Right lung (tissue), 5 donors: ENCODE measurements around the gene ARAP1. TPM values are rescaled to one million over a fixed set of nuclear protein-coding genes. Genes with fewer than 3 reads are reported as not detected.

Source experiments
- DNase-seq, 2 donors: peaks; one replicate each; pipeline ENCODE4 v3.0.0-alpha.2; 2013
- polyA plus RNA-seq, 5 donors: library from polyadenylated mRNA; unstranded; fragments of 120-200 nt; gene quantifications; one replicate each; pipeline versions ENCODE4 v1.2.1 to v1.2.3, GENCODE V29; 2013; ENCODE audit warnings: inconsistent platforms in 1 of 5, low replicate concordance in 1 of 5; ENCODE audit not compliant: insufficient read length in 5 of 5, insufficient read depth in 1 of 5

ARAP1 gene
- polyA plus RNA-seq, 5 donors = 66.9 to 107 (median 89.0) TPM

- no peak for DNase-seq
Observed at GRCh38 chr11:72781313-72782080, 29.3 kb upstream of the ARAP1 start.

- DNase-seq = peak in 1 of 2 donors; percentile 45
Observed at GRCh38 chr11:72781063-72781312, 28.8 kb upstream of the ARAP1 start.

- DNase-seq = no peak
Observed at GRCh38 chr11:72780296-72781062, 28.3 kb upstream of the ARAP1 start.

DNA sequence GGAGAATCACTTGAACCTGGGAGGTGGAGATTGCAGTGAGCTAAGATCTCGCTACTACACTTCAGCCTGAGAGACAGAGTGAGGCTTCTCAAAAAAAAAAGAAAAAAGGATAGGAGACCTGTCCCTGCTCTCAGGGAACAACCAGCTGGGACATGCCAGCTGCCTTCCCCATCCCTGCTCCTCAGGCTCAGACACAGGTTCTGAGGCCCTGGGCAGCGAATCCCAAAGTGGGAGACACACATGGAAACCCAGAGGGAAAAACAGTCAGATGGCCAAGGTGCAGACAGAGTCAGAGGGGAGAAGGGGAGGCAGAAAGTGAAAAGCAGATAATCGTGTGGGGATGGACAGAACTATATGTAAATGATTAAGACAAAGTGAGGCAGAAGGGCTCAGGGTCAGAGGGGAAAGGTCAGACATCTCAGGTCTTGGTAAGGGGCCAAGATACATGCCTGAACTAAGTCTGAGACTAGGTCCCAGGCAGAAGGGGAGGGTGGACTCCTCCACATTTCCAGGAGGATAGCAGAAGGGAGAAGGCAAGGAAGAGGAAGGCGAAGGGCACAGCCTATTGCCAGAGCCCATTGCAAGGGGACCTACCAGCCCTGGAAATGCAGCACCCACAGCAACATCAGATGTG is 27.4 kb upstream of the ARAP1 start:
- no peak for DNase-seq

DNA sequence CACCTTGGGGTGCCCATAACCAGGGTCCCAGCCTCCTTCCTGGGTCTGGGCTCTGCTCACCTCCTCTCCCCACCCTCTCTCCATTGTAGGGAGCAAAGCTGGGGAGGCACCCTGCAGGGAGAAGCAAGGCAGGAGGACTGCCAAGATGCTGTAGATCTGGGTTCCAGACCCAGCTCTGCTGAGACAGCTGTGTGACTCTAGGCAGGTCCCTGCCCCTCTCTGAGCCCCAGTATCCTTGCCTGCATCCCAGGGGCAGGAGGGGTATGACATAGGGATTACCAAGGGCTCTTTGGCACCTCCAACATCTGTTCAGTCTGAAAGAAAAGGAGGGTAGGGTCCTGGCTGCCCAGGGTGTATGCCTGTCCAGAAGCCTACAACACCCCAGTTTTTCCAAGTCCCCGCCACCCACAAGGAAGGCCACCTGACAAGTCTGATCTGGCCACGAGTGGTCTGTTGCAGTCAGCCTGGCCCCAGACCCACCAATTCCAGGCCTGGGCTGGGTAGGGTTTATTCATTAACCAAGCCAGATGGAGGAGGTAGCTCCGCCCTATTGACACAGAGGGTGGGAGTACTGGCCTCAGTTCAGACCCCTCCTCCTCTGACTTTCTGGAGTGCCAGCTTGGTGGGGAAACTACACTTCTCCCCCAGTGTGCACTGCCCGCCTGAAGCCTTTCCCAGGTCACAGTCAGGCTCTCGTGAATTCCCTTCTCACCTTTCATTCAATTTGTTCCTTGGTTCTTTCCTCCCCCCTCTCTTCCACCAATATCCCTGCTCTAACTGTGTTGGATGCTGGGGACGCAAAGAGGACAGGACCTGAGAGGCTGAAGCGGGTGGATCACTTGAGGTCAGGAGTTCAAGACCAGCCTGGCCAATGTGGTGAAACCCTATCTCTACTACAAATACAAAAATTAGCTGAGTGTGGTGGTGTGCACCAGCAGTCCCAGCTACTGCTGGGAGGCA is 26.6 kb upstream of the ARAP1 start:
- DNase-seq = no peak

- no peak for DNase-seq
Observed at GRCh38 chr11:72777755-72778278, 25.6 kb upstream of the ARAP1 start.

DNA sequence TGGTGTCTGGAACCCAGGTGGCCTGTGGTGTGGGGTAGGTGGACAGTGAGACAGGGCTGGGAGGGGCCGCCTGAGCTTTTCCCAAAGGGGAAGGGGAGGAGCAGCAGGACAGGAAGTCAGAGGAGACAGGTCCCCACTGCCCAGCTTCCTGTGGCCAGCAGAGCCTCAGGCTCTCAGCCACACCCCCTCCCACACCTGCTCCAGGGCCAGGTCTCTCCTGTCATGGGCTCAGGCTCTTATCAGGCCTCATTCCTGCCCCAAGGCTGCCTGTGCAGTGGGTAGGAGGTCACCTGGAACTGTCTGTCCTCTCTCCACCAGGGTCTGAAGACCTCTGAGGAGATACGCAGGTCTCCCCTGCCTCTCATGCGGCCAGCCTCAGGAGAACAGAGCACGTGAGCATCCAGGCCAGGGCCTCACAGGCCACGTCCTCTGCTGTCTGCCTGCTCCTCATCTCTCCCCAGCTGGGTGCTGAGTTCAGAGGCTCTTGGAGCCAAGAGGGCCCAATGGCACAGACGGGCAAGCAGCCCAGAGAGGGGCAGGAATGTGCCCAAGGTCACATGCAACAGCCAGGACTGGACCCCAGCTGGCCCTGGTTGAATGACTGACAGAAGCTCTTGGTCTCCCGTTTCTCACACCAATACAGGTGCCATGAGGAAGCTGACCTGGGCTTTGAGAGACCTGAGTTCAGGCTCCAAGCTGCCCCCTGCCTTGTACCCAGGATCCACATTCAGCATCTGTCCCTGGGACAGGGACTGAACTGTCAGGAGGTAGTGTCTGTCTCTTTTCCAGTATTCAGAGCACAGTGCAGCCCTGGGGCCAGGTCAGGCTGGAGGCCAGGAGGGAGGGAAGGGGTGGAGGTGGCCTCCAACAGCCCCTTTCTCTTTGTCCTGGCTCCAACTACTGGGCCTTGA is 24.9 kb upstream of the ARAP1 start:
- DNase-seq = no peak

- DNase-seq = no peak
Observed at GRCh38 chr11:72776117-72776843, 24.1 kb upstream of the ARAP1 start.

DNA sequence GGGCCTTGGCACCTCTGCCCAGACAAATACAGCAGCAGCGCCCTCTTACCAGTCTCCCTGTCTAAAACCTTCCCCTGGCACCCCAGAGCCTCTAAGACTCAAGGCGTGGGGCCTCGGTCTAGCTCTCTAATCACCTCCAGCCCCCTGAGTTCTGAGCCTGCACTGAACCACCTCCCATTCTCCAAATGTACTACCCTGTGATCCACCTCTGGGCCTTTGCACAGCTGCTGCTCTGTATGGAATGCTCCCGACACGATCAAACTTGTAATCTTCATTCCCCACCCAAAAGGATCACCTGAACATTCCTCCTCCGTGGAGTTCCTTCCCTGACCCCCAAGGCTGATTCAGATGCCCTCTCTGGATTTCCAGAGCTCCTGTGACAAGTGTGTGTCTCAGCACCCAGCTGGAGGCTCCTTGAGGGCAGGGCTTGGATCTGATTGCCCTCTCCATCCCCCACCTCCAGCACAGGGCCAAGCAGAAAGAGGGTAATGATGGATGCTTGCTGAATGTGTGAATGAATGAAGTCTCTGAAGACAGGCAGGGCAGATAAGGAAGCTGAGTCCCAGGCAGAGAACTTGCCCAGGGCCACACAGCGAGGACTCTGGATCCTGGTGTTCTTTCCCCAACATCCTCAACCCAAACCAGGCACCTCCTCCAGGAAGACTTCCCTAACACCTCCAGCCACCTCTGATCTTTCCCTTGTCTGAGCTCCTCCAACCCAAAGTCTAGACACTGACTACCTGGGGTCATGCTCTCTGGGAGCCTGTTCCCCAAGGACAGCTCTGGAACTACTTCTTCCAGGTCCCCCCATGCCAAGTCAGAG is 23.3 kb upstream of the ARAP1 start:
- no peak for DNase-seq

GRCh38 chr11:72774499-72774898 is 22.3 kb upstream of the ARAP1 start:
- no peak for DNase-seq

GRCh38 chr11:72773696-72774095 is 21.5 kb upstream of the ARAP1 start:
- DNase-seq = no peak

GRCh38 chr11:72773291-72773690 is 21.1 kb upstream of the ARAP1 start:
- DNase-seq = peak in 1 of 2 donors; percentile 44

DNA sequence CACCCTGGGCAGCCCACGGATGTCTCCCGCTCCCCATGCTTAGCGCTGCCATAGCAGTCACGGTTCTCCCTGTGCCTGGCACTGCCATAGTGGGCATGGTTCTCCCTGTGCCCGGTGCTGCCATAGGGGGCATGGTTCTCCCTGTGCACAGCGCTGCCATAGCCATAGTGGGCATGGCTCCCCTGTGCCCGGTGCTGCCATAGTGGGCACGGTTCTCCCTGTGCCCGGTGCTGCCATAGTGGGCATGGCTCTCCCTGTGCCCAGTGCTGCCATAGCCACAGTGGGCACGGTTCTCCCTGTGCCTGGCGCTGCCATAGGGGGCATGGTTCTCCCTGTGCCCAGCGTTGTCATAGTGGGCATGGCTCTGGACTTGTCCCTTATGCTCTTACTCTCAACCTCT is 19.9 kb upstream of the ARAP1 start:
- DNase-seq = no peak

DNA sequence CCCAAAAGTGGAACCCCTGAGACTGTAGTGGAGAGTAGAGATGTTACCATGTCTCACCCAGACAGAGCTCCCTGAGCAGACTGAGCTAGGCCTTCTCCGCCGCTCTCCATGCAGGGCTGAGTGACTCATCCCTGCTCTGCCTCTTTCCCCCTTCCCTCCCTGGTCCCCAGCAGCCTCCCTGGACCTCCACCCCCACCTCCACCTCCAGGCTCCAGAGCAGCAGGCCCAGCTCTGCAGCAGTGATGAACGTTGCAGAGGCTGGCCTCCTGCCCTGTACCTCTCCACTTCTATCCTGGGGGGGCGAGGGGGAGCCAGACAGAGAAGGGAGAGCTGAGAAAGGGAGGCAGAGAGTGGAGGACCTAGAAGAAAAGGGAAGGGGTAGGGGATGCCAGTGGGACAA is 19.3 kb upstream of the ARAP1 start:
- no peak for DNase-seq

DNA sequence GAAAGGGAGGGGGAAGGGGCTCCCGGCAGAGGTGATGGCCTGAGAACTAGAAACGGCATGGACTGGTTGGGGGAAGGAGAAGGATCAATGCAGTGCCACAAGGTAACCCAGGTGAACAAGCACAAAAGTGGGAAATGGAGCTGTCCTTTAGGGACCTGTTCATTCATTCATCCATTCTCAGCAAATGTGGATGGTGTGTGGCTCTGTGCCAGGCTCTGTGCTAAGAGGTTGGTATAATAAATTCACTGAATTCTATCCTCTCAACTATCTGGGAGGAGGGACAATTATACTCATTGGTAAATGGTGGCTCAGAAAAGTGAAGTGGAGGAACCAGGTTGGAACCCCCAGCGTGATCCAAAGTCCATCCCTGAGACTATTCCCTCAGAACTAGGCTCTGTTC is 18.6 kb upstream of the ARAP1 start:
- DNase-seq = no peak

DNA sequence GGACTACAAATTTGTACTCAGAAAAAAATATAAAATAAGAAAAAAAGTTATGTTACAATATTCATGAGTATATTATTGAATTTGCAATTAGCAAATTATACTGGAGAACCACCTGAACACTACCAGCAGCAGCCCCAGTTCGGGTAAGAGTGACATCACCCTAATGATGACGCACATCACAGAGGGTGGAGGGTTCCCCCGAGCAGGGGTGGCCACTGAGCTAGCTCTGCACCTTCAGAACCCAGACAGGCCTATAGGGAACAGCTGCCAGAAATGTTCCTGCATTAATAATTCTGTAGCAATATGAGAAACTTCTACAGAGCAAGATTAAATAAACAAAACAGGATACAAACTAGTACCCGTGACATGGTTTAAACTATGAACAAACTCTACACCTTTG is 17.5 kb upstream of the ARAP1 start:
- no peak for DNase-seq

DNA sequence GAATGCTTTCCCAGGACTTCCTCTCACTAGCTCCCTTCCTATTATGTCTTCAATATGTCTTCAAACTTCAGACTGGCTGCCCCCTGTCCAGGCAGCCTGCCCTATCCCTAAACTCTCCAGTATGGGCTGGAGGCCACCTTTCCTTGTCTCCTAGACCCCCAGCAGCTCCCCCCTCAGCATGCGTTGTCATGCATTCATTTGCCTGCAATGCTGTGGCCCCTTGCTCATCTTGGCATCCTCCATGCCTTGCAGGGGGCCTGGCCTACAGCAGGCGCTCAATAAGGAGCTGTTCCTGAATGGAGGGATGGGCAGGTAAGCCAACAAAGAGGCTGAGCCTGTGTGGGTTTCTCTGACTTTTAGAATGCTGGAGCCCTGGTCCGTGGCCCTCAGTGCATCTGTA is 16.4 kb upstream of the ARAP1 start:
- DNase-seq = no peak

GRCh38 chr11:72767203-72768062 is 15.2 kb upstream of the ARAP1 start:
- DNase-seq = no peak
